SK-N-SH treated with all-trans-retinoic acid at 6 μM for 48 hours (cell line): ENCODE measurements around the gene SCN1B.
"Not testable (repeated sequence)": the region's sequence is repeated elsewhere in the genome, so short reads cannot be mapped to it uniquely, and the experiment has no call there.

ENCODE experiments used
- ATAC-seq: fragments of 200-7000 bp; cut with Tn5 transposase; 3 replicates; pipeline ENCODE4 v1.9.1; 2020; ENCODE audit warnings: mild to moderate bottlenecking, moderate library complexity
- ARNTL ChIP-seq: fragments of 450-650 bp; formaldehyde crosslinking; IDR thresholded peaks from 2 replicates; pipeline ENCODE4 v1.5.0; 2020; ENCODE audit warnings: low read depth, mild to moderate bottlenecking, moderate library complexity, borderline replicate concordance
- BACH2 ChIP-seq: fragments of 250-450 bp; sonication (Bioruptor Pico); IDR thresholded peaks from 2 replicates; pipeline ENCODE4 v1.9.0; 2021; ENCODE audit warnings: mild to moderate bottlenecking, borderline replicate concordance
- CSDC2 ChIP-seq: fragments of 250-450 bp; sonication (Bioruptor Pico); IDR thresholded peaks from 2 replicates; pipeline ENCODE4 v1.5.0; 2020; ENCODE audit warnings: mild to moderate bottlenecking, moderate library complexity
- ESRRG ChIP-seq: fragments of 250-450 bp; sonication (Bioruptor Pico); IDR thresholded peaks from 2 replicates; pipeline ENCODE4 v1.6.1; 2021; ENCODE audit warnings: mild to moderate bottlenecking
- GLIS3 ChIP-seq: fragments of 250-450 bp; sonication (Bioruptor Pico); IDR thresholded peaks from 2 replicates; pipeline ENCODE4 v1.5.0; 2020; ENCODE audit warnings: mild to moderate bottlenecking, moderate library complexity
- ISL1 ChIP-seq: fragments of 250-450 bp; sonication (Bioruptor Pico); IDR thresholded peaks from 2 replicates; pipeline ENCODE4 v2.1.2; 2022; ENCODE audit warnings: mild to moderate bottlenecking, moderate library complexity
- OSR1 ChIP-seq: fragments of 250-450 bp; sonication (Bioruptor Pico); IDR thresholded peaks from 2 replicates; pipeline ENCODE4 v1.8.0; 2022; ENCODE audit warnings: moderate library complexity, mild to moderate bottlenecking, inconsistent platforms
- PPARA ChIP-seq: fragments of 250-450 bp; sonication (Bioruptor Pico); IDR thresholded peaks from 2 replicates; pipeline ENCODE4 v1.5.0; 2020; ENCODE audit warnings: mild to moderate bottlenecking, borderline replicate concordance
- RARB ChIP-seq: fragments of 250-450 bp; sonication (Bioruptor Pico); IDR thresholded peaks from 2 replicates; pipeline ENCODE4 v1.8.0; 2021; ENCODE audit warnings: mild to moderate bottlenecking, moderate library complexity
- SNAI2 ChIP-seq: fragments of 250-450 bp; sonication (Bioruptor Pico); IDR thresholded peaks from 2 replicates; pipeline ENCODE4 v1.5.0; 2020; ENCODE audit warnings: mild to moderate bottlenecking, moderate library complexity
- TCF4 ChIP-seq: fragments of 250-450 bp; sonication (Bioruptor Pico); IDR thresholded peaks from 2 replicates; pipeline ENCODE4 v1.8.0; 2021; ENCODE audit warnings: mild to moderate bottlenecking, moderate library complexity, borderline replicate concordance
- TOX ChIP-seq: fragments of 250-450 bp; sonication (Bioruptor Pico); IDR thresholded peaks from 2 replicates; pipeline ENCODE4 v1.8.0; 2021; ENCODE audit warnings: mild to moderate bottlenecking, moderate library complexity, borderline replicate concordance
- TSHZ2 ChIP-seq: fragments of 250-450 bp; sonication (Bioruptor Pico); IDR thresholded peaks from 2 replicates; pipeline ENCODE4 v1.5.0; 2020; ENCODE audit warnings: mild to moderate bottlenecking, moderate library complexity
- ZC3H10 ChIP-seq: fragments of 250-450 bp; sonication (Bioruptor Pico); IDR thresholded peaks from 2 replicates; pipeline ENCODE4 v1.5.1; 2021; ENCODE audit warnings: mild to moderate bottlenecking, moderate library complexity
- ZFP3 ChIP-seq: fragments of 250-450 bp; sonication (Bioruptor Pico); IDR thresholded peaks from 2 replicates; pipeline ENCODE4 v1.5.0; 2020; ENCODE audit warnings: mild to moderate bottlenecking, moderate library complexity
- ZFP30 ChIP-seq: fragments of 450-650 bp; formaldehyde crosslinking; IDR thresholded peaks from 2 replicates; pipeline ENCODE4 v1.5.0; 2022; ENCODE audit warnings: mild to moderate bottlenecking, moderate library complexity
- ZNF565 ChIP-seq: fragments of 450-650 bp; formaldehyde crosslinking; conservative IDR thresholded peaks from 2 replicates; pipeline ENCODE4 v1.5.0; 2020; ENCODE audit warnings: low read depth, mild to moderate bottlenecking, moderate library complexity
- ZNF70 ChIP-seq: fragments of 450-650 bp; formaldehyde crosslinking; IDR thresholded peaks from 2 replicates; pipeline ENCODE4 v1.5.0; 2020; ENCODE audit warnings: mild to moderate bottlenecking, moderate library complexity
- ZNF8 ChIP-seq: fragments of 450-650 bp; formaldehyde crosslinking; IDR thresholded peaks from 2 replicates; pipeline ENCODE4 v1.5.0; 2020; ENCODE audit warnings: mild to moderate bottlenecking, moderate library complexity
- TF ChIP-seq, protein P1 (sequence below): fragments of 250-450 bp; sonication (Bioruptor Pico); IDR thresholded peaks from 2 replicates; pipeline ENCODE4 v1.8.0; 2021; ENCODE audit warnings: low read depth, mild to moderate bottlenecking, moderate library complexity, borderline replicate concordance
- TF ChIP-seq, protein P2 (sequence below): fragments of 250-450 bp; sonication (Bioruptor Pico); IDR thresholded peaks from 2 replicates; pipeline ENCODE4 v1.8.0; 2020; ENCODE audit warnings: mild to moderate bottlenecking, moderate library complexity, borderline replicate concordance
- TF ChIP-seq, protein P3 (sequence below): fragments of 250-450 bp; sonication (Bioruptor Pico); IDR thresholded peaks from 2 replicates; pipeline ENCODE4 v1.5.1; 2020; ENCODE audit warnings: low read depth, mild to moderate bottlenecking, moderate library complexity

Gene SCN1B

DNA sequence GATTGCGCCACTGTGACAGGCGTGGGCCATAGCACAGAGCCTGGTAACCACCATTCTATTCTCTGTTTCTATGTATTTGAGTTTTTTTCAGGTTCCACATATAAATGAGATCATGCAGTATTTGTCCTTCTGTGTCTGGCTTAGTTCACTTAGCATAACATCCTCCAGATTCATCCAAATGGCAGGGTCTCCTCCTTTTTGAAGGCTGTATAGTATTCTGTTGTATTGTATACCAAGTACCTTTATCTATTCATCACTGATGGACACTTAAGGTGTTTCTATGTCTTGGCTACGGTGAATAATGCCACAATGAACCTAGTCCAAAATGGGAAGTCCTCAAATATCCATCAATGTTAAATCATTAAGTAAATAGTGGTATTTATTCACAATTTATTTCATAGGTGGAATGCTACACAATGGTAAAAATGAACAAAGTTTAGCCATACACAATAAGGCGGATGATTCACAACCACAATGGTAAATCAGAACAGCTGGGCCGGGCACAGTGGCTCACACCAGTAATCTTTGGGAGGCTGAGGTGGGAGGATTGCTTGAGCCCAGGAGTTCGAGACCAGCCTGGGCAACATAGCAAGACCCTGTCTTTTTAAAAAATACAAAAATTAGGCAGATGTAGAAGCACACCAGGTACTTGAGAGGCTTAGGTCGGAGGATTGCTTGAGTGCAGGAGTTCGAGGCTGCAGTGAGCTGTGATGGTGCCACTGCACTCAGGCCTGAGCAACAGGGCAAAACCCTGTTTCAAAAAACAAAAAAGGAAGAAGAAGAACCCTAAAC is 38.5 kb upstream of the SCN1B start:
- ATAC-seq, result no peak
- TF ChIP-seq SNAI2 (CRISPR knock-in tag) (no peak), TCF4 (CRISPR knock-in tag) (no peak), ZFP3 (CRISPR knock-in tag) (no peak), ZNF8 (CRISPR knock-in tag) (no peak), ZNF565 (no peak), ZFP30 (CRISPR knock-in tag) (no peak), GLIS3 (CRISPR knock-in tag) (no peak), OSR1 (CRISPR knock-in tag) (no peak), TOX (no peak), ZC3H10 (CRISPR knock-in tag) (no peak), RARB (no peak), ISL1 (CRISPR knock-in tag) (no peak)
- TF ChIP-seq, protein P1, sequence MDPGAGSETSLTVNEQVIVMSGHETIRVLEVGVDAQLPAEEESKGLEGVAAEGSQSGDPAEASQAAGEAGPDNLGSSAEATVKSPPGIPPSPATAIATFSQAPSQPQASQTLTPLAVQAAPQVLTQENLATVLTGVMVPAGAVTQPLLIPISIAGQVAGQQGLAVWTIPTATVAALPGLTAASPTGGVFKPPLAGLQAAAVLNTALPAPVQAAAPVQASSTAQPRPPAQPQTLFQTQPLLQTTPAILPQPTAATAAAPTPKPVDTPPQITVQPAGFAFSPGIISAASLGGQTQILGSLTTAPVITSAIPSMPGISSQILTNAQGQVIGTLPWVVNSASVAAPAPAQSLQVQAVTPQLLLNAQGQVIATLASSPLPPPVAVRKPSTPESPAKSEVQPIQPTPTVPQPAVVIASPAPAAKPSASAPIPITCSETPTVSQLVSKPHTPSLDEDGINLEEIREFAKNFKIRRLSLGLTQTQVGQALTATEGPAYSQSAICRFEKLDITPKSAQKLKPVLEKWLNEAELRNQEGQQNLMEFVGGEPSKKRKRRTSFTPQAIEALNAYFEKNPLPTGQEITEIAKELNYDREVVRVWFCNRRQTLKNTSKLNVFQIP (CRISPR knock-in tag), result no peak
- TF ChIP-seq, protein P2, sequence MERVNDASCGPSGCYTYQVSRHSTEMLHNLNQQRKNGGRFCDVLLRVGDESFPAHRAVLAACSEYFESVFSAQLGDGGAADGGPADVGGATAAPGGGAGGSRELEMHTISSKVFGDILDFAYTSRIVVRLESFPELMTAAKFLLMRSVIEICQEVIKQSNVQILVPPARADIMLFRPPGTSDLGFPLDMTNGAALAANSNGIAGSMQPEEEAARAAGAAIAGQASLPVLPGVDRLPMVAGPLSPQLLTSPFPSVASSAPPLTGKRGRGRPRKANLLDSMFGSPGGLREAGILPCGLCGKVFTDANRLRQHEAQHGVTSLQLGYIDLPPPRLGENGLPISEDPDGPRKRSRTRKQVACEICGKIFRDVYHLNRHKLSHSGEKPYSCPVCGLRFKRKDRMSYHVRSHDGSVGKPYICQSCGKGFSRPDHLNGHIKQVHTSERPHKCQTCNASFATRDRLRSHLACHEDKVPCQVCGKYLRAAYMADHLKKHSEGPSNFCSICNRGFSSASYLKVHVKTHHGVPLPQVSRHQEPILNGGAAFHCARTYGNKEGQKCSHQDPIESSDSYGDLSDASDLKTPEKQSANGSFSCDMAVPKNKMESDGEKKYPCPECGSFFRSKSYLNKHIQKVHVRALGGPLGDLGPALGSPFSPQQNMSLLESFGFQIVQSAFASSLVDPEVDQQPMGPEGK (CRISPR knock-in tag), result no peak
- TF ChIP-seq, protein P3, sequence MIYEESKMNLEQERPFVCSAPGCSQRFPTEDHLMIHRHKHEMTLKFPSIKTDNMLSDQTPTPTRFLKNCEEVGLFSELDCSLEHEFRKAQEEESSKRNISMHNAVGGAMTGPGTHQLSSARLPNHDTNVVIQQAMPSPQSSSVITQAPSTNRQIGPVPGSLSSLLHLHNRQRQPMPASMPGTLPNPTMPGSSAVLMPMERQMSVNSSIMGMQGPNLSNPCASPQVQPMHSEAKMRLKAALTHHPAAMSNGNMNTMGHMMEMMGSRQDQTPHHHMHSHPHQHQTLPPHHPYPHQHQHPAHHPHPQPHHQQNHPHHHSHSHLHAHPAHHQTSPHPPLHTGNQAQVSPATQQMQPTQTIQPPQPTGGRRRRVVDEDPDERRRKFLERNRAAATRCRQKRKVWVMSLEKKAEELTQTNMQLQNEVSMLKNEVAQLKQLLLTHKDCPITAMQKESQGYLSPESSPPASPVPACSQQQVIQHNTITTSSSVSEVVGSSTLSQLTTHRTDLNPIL (CRISPR knock-in tag), result no peak

DNA sequence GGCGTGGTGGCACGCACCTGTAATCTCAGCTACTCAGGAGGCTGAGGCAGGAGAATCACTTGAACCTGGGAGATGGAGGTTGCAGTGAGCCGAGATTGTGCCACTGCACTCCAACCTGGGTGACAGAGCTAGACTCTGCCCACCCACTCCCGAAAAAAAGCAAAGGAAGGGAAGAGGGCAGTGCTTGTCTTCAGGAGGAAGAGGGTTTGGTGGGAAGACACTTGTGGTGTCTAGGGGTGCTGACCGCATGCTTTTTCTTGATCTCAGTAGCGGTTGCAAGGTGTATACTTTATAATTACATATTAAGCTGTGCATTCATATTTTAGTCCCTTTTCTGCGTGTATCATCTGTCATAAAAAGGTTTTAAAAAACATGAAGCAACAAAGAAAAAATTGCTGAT is 37.7 kb upstream of the SCN1B start:
- not testable (repeated sequence) for ATAC-seq

DNA sequence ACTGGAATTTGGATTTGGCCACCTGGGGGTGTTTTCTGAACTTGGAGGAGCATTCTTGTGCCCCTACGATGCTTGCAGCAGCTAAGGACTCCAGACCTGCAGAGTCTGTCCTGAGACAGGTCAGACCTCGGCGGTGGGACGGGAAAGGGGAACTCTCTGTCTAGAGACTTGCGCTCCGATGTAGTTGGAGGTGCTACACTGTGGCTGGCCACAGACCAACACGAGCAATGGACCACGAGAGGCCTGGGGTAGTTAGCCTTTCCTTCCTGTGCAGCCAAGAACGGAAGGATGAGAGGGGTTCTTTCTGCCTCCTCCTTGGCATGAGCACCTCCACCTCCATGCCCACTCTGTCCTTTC is 36.0 kb upstream of the SCN1B start:
- TF ChIP-seq GLIS3 (CRISPR knock-in tag), result no peak
- ATAC-seq, result no peak

GRCh38 chr19:34994643-34995541 is 35.4 kb upstream of the SCN1B start:
- no peak for TF ChIP-seq PPARA (CRISPR knock-in tag)
- no peak for TF ChIP-seq ISL1 (CRISPR knock-in tag)
- TF ChIP-seq, protein P2 (CRISPR knock-in tag), result no peak
- no peak for TF ChIP-seq TCF4 (CRISPR knock-in tag)
- TF ChIP-seq BACH2, result no peak
- TF ChIP-seq, all 23 proteins: peak for 0
- ATAC-seq, result no peak

- no peak for ATAC-seq
- no peak for TF ChIP-seq TSHZ2 (CRISPR knock-in tag)
- TF ChIP-seq ZNF70 (CRISPR knock-in tag), result no peak
- TF ChIP-seq, protein P3 (CRISPR knock-in tag), result no peak
- no peak for TF ChIP-seq ARNTL (CRISPR knock-in tag)
- no peak for TF ChIP-seq ZC3H10 (CRISPR knock-in tag)
- TF ChIP-seq BACH2, result no peak
- TF ChIP-seq GLIS3 (CRISPR knock-in tag), result no peak
- TF ChIP-seq CSDC2 (CRISPR knock-in tag), result no peak
- TF ChIP-seq ISL1 (CRISPR knock-in tag), result no peak
- TF ChIP-seq TCF4 (CRISPR knock-in tag), result no peak
- TF ChIP-seq RARB, result no peak
- no peak for TF ChIP-seq ZNF565
- no peak for TF ChIP-seq ESRRG (CRISPR knock-in tag)
- TF ChIP-seq ZFP30 (CRISPR knock-in tag), result no peak
- TF ChIP-seq OSR1 (CRISPR knock-in tag), result no peak
These were observed 34.7 kb upstream of the SCN1B start for GRCh38 chr19:34995551-34995950.
